GM12872 (cell line): Measurements from ENCODE around the gene ZNF175.

Experiments used
- CTCF ChIP-seq: IDR thresholded peaks from 3 replicates; pipeline ENCODE4 v1.5.1; 2011; ENCODE audit warnings: low read depth, mild to moderate bottlenecking, low read length, moderate library complexity; ENCODE audit not compliant: insufficient read depth

Gene ZNF175

DNA sequence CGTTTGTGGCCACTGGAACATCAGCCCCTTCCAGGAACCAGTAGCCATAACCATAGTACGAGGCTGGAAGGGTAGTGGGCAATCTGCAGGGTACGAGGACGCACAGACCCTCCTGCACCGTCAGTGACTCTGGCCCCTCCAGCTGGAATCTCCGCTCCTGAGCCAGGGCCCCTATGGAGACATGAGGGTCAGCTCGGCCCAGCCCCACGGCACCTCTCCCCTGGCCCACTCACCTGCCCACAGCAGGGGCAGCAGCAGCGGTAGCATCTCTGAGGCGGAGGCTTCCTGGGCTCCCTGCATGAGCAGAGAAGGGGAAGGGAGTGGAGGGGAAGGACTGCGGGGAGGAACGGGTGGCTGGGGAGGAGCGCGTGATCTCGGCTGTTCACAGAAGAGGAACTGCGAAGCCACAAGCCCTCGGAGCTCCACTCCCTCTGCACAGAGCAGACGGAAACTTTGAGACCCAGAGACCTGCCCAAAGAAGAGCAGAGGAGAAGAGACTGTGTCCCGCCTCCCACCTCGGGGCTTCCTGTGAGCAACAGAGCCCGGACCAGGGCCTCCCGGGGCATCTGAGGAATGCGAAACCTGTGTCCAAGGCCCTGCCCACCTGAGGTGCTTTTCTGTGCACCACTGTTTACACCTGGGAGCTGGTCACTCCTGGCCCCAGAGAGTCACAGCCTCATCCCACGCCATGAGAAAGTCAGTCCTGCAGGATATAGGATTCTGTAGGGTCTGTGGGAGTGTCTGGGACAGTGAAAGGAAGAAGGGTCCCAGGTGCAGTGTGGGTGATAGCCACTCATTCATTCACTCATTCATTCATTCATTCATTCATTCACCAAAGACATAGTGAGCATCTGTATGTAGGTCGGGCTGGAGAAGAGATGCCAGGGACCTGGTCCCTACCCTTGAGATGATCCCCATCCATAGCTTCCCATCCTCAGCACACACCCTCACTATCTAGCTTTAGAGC lies 39.5 kb upstream of the ZNF175 start, which contains the start of gene SIGLEC6:
Gene SIGLEC6 (minus strand): TSS at position 322 of the 967 bp plus-strand sequence. CDS start 22 bp downstream, at position 300.
- TF ChIP-seq CTCF, result no peak

- TF ChIP-seq CTCF, result no peak
Measured at GRCh38 chr19:51535535-51535934, 35.5 kb upstream of the ZNF175 start.

DNA sequence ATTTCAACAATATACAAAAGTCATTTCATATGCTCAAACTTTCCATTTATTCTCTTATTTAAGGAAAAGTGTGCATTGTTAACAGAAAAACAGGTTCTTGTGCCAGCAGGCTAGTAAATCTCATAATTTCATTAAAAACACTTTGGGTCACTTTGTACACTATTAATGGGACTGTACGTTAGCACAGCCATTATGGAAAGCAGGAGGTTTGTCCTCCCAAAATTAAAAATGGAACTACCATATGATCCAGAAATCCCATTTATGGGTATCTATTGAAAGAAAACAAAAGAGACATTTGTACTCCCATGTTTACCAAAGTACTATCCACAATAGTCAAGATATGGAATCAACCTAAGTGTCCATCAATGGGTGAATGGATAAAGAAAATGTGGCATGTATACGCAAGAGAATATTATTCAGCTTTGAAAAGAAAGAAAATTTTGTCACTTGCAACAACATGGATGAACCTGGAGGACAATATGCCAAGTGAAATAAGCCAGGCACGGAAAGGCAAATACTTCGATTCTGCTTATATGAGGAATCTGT lies 31.2 kb upstream of the ZNF175 start:
- TF ChIP-seq CTCF, result no peak

GRCh38 chr19:51541458-51542357 lies 29.4 kb upstream of the ZNF175 start:
- no peak for TF ChIP-seq CTCF

DNA sequence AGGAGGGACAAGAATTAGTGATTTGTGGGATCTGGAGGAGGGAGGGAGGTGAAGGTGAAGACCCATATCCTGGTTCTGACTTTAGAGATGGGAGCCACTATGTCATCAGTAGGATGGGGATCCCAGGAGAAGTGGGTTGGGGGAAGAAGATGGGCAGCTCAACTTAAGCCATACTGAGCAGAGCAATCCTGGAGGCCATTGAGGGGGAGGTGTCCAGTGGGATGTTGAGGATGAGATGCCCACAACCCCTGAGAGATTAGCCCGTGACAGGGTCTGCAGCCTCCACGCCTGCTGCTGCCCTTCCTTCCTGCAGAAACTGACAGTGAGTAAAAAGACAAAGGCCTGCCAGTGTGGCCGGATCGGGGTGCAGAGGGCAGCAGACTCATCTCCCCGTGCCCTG lies 28.4 kb upstream of the ZNF175 start:
- no peak for TF ChIP-seq CTCF

GRCh38 chr19:51544038-51544437 lies 27.0 kb upstream of the ZNF175 start:
- TF ChIP-seq CTCF, result no peak

GRCh38 chr19:51546107-51546649 lies 24.9 kb upstream of the ZNF175 start:
- no peak for TF ChIP-seq CTCF
